ENCODE measurements around the gene BCAR1. TPM values are rescaled to one million over a fixed set of nuclear protein-coding genes. Genes with fewer than 3 reads are reported as not detected.
A peak's percentile ranks its signal among the peaks of the same experiment; 100 is the strongest.

Gene BCAR1
- total and polyA plus RNA-seq, 2 of the 13 experiments (the other 11 are each of a cell fraction or from before 2014, with no cell fraction given) = 48.1 to 51.7 TPM

DNA sequence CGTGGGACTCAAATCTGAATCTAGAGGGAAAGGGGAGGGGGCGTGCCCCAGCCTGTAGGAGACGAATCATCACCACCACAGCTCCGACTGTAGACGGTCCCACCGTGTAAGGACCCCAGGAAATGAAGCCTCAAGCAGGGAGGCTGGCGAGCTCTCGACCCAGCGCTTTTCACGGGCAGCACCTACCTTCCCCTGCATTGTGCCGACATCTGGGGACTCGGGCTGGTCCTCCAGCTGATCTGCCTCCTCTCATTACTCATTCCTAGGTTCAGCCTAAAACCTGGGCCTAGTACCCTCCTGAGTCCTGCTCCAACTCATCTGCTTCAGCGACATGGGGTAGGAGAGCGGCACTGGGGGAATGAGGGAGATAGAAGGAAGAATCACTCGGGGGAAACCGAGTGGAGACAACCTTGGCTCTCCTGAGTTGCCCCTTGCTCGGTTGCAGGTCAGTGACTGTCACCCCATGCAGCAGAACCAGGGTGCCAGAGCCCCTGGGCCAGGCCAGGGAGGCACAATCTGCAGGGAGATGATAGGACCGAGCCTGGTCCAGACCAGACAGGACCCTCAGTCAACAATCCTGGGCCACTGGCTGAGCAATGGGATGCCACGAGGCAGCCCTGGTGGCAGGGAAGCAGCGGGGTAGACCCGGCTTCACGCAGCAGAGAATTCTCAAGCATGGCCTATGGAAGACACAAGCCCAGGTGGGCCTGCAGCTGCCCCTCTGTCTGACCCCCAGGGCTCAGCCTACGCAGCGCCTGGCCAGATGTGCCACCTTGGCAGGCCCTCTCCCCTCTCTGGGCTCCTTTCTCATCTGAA lies 833 bp upstream of the BCAR1 start (continued):
- TF ChIP-seq, protein P1, sequence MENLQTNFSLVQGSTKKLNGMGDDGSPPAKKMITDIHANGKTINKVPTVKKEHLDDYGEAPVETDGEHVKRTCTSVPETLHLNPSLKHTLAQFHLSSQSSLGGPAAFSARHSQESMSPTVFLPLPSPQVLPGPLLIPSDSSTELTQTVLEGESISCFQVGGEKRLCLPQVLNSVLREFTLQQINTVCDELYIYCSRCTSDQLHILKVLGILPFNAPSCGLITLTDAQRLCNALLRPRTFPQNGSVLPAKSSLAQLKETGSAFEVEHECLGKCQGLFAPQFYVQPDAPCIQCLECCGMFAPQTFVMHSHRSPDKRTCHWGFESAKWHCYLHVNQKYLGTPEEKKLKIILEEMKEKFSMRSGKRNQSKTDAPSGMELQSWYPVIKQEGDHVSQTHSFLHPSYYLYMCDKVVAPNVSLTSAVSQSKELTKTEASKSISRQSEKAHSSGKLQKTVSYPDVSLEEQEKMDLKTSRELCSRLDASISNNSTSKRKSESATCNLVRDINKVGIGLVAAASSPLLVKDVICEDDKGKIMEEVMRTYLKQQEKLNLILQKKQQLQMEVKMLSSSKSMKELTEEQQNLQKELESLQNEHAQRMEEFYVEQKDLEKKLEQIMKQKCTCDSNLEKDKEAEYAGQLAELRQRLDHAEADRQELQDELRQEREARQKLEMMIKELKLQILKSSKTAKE (CRISPR knock-in tag; IDR thresholded peaks at IDR 0.05; ENCODE audit: borderline replicate concordance) = no peak
- TF ChIP-seq, protein P2, sequence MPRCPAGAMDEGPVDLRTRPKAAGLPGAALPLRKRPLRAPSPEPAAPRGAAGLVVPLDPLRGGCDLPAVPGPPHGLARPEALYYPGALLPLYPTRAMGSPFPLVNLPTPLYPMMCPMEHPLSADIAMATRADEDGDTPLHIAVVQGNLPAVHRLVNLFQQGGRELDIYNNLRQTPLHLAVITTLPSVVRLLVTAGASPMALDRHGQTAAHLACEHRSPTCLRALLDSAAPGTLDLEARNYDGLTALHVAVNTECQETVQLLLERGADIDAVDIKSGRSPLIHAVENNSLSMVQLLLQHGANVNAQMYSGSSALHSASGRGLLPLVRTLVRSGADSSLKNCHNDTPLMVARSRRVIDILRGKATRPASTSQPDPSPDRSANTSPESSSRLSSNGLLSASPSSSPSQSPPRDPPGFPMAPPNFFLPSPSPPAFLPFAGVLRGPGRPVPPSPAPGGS (CRISPR knock-in tag; IDR thresholded peaks at IDR 0.05) = 0 out of 2 replicates have a peak, but pooled peaks have one; percentile 57
- TF ChIP-seq, protein P3, sequence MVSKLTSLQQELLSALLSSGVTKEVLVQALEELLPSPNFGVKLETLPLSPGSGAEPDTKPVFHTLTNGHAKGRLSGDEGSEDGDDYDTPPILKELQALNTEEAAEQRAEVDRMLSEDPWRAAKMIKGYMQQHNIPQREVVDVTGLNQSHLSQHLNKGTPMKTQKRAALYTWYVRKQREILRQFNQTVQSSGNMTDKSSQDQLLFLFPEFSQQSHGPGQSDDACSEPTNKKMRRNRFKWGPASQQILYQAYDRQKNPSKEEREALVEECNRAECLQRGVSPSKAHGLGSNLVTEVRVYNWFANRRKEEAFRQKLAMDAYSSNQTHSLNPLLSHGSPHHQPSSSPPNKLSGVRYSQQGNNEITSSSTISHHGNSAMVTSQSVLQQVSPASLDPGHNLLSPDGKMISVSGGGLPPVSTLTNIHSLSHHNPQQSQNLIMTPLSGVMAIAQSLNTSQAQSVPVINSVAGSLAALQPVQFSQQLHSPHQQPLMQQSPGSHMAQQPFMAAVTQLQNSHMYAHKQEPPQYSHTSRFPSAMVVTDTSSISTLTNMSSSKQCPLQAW (CRISPR knock-in tag; IDR thresholded peaks at IDR 0.05) = peak; percentile 48; the same call in 1 of the 2 replicates
- TF ChIP-seq, protein P4, sequence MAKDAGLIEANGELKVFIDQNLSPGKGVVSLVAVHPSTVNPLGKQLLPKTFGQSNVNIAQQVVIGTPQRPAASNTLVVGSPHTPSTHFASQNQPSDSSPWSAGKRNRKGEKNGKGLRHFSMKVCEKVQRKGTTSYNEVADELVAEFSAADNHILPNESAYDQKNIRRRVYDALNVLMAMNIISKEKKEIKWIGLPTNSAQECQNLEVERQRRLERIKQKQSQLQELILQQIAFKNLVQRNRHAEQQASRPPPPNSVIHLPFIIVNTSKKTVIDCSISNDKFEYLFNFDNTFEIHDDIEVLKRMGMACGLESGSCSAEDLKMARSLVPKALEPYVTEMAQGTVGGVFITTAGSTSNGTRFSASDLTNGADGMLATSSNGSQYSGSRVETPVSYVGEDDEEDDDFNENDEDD (CRISPR knock-in tag; IDR thresholded peaks at IDR 0.05; ENCODE audit: borderline replicate concordance) = no peak
- no peak for TF ChIP-seq SAFB2 (CRISPR knock-in tag; IDR thresholded peaks at IDR 0.05; ENCODE audit: borderline replicate concordance, low read depth)
- TF ChIP-seq, protein P5, sequence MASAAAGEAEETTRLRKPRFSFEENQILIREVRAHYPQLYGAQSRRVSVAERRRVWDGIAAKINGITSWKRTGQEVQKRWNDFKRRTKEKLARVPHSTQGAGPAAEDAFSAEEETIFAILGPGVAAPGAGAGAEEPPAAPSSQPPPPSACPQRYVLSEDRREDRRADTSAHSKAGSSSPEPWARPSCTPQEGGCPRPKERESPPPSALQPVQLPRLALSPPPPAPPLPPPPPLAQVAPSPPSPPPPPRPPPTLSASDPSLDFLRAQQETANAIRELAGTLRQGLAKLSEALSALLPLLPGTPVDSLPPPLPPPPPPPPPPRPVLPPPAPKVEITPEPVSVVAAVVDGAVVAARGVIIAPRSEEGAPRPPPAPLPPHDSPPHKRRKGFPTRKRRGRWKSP (CRISPR knock-in tag; IDR thresholded peaks at IDR 0.05) = no peak
- TF ChIP-seq U2AF2 (IDR thresholded peaks at IDR 0.05; ENCODE audit: low read depth, low read length) = no peak
- no peak for TF ChIP-seq RAD21 (CRISPR knock-in tag; IDR thresholded peaks at IDR 0.05)
- no peak for TF ChIP-seq ZNF451 (CRISPR knock-in tag; IDR thresholded peaks at IDR 0.05)
- TF ChIP-seq ZNF205 (CRISPR knock-in tag; IDR thresholded peaks at IDR 0.05) = no peak
- no peak for TF ChIP-seq ZKSCAN1 (IDR thresholded peaks at IDR 0.05; ENCODE audit: low read length)
- no peak for TF ChIP-seq ZFP36L1 (CRISPR knock-in tag; IDR thresholded peaks at IDR 0.05)
- TF ChIP-seq ZBTB38 (CRISPR knock-in tag; IDR thresholded peaks at IDR 0.05) = peak; percentile 81
- TF ChIP-seq KAT7 (CRISPR knock-in tag; IDR thresholded peaks at IDR 0.05; ENCODE audit: borderline replicate concordance) = no peak
- no peak for TF ChIP-seq EHMT2 (IDR thresholded peaks at IDR 0.05; ENCODE audit: borderline replicate concordance, low read depth, low read length)
- TF ChIP-seq ARNT2 (CRISPR knock-in tag; IDR thresholded peaks at IDR 0.05; ENCODE audit: low read depth) = peak; percentile 58
- no peak for TF ChIP-seq PHB2 (IDR thresholded peaks at IDR 0.05; ENCODE audit: partially characterized antibody)
- peak; percentile 1 for TF ChIP-seq TEAD3 (CRISPR knock-in tag; optimal IDR thresholded peaks at IDR 0.05; ENCODE audit: borderline replicate concordance)
- no peak for TF ChIP-seq ZNF432 (CRISPR knock-in tag; IDR thresholded peaks at IDR 0.05; ENCODE audit: borderline replicate concordance)
- no peak for TF ChIP-seq SP1 (IDR thresholded peaks at IDR 0.05)
- peak; percentile 39 for TF ChIP-seq SP1 (CRISPR knock-in tag; IDR thresholded peaks at IDR 0.05)
- no peak for TF ChIP-seq RAD51 (IDR thresholded peaks at IDR 0.05; ENCODE audit: borderline replicate concordance)
- TF ChIP-seq EZH2 (conservative IDR thresholded peaks at IDR 0.05; ENCODE audit: low read depth, low read length) = no peak
- TF ChIP-seq ZNF891 (CRISPR knock-in tag; IDR thresholded peaks at IDR 0.05) = peak; percentile 14; the same call in 1 of the 2 replicates

Data from HepG2 (cell line).